HepG2 (cell line): ENCODE data around the gene RAB29. TPM values are rescaled to one million over a fixed set of nuclear protein-coding genes. Genes with fewer than 3 reads are reported as not detected.

Experiments
- CEBPG ChIP-seq: IDR thresholded peaks from 2 replicates; pipeline ENCODE4 v1.6.1; 2016
- KIAA2018 ChIP-seq: sonication (generic); formaldehyde crosslinking; IDR thresholded peaks from 2 replicates; pipeline ENCODE4 v1.5.0; 2020; ENCODE audit warnings: mild to moderate bottlenecking, missing genetic modification reagents, borderline replicate concordance
- KLF6 ChIP-seq: IDR thresholded peaks from 2 replicates; pipeline ENCODE4 v1.8.0; 2016; ENCODE audit warnings: missing biosample characterization, missing genetic modification reagents
- MED1 ChIP-seq: sonication (generic); formaldehyde crosslinking; IDR thresholded peaks from 2 replicates; pipeline ENCODE4 v1.4.0; 2020; ENCODE audit warnings: missing genetic modification reagents
- NFKBIZ ChIP-seq: IDR thresholded peaks from 2 replicates; pipeline ENCODE4 v1.6.1; 2018; ENCODE audit warnings: missing genetic modification reagents, missing compliant biosample characterization
- PHF20 ChIP-seq: sonication (generic); formaldehyde crosslinking; IDR thresholded peaks from 2 replicates; pipeline ENCODE4 v1.5.0; 2020; ENCODE audit warnings: mild to moderate bottlenecking, missing genetic modification reagents
- RXRA ChIP-seq: sonication (generic); formaldehyde crosslinking; IDR thresholded peaks from 2 replicates; pipeline ENCODE4 v1.5.1; 2020; ENCODE audit warnings: missing genetic modification reagents
- ZFAT ChIP-seq: sonication (generic); formaldehyde crosslinking; conservative IDR thresholded peaks from 2 replicates; pipeline ENCODE4 v1.8.1; 2023; ENCODE audit warnings: missing genetic modification reagents, inconsistent platforms
- ZFP36L1 ChIP-seq: sonication (generic); formaldehyde crosslinking; IDR thresholded peaks from 2 replicates; pipeline ENCODE4 v1.8.0; 2022; ENCODE audit warnings: mild to moderate bottlenecking, missing genetic modification reagents, moderate library complexity
- ZNF619 ChIP-seq: sonication (generic); formaldehyde crosslinking; IDR thresholded peaks from 2 replicates; pipeline ENCODE4 v1.4.0; 2020; ENCODE audit warnings: mild to moderate bottlenecking, missing genetic modification reagents
- ZNF670 ChIP-seq: sonication (generic); formaldehyde crosslinking; IDR thresholded peaks from 2 replicates; pipeline ENCODE4 v1.8.0; 2022; ENCODE audit warnings: mild to moderate bottlenecking, missing genetic modification reagents, borderline replicate concordance
- ZNF687 ChIP-seq: sonication (generic); formaldehyde crosslinking; IDR thresholded peaks from 2 replicates; pipeline ENCODE4 v1.5.1; 2020; ENCODE audit warnings: mild to moderate bottlenecking, missing genetic modification reagents, moderate library complexity
- polyA plus RNA-seq, 8 experiments: library from polyadenylated mRNA; depleted of rRNA in 3 of 8; stranded (reverse) in 7 of 8; unstranded in 1 of 8; fragments of >200 nt; fragmentation: Illumina TruSeq in 4 of 8; extraction: Trizol in 4 of 8; gene quantifications; 2 replicates each; pipeline versions ENCODE4 v1.2.1 to v1.2.3, GENCODE V29; 2011 to 2016; ENCODE audit warnings: low read depth in 4 of 8, missing spikeins in 1 of 8, mixed read lengths in 1 of 8; ENCODE audit not compliant: insufficient read depth in 1 of 8
- total RNA-seq, 5 experiments: library from RNA; depleted of rRNA; stranded (reverse); fragments of >200 nt; fragmentation: Illumina TruSeq; extraction: Trizol; gene quantifications; 2 replicates each; pipeline ENCODE4 v1.2.3, GENCODE V29; 2016; ENCODE audit warnings: low read depth in 1 of 5
- TF ChIP-seq, protein P1 (sequence below): IDR thresholded peaks from 2 replicates; pipeline ENCODE4 v1.6.1; 2012; ENCODE audit warnings: low read depth, low read length, improper control_type of control experiment

Gene RAB29
- total and polyA plus RNA-seq, 2 of the 13 experiments (the other 11 are each of a cell fraction or from before 2014, with no cell fraction given), result 8.7 to 10.1 TPM

- TF ChIP-seq, protein P1, sequence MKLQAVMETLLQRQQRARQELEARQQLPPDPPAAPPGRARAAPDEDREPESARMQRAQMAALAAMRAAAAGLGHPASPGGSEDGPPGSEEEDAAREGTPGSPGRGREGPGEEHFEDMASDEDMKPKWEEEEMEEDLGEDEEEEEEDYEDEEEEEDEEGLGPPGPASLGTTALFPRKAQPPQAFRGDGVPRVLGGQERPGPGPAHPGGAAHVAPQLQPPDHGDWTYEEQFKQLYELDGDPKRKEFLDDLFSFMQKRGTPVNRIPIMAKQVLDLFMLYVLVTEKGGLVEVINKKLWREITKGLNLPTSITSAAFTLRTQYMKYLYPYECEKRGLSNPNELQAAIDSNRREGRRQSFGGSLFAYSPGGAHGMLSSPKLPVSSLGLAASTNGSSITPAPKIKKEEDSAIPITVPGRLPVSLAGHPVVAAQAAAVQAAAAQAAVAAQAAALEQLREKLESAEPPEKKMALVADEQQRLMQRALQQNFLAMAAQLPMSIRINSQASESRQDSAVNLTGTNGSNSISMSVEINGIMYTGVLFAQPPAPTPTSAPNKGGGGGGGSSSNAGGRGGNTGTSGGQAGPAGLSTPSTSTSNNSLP, result 0 out of 2 replicates have a peak, but pooled peaks have one; percentile 61
- no peak for TF ChIP-seq ZNF687 (CRISPR knock-in tag)
- no peak for TF ChIP-seq ZNF670 (CRISPR knock-in tag)
- TF ChIP-seq KLF6, result no peak
- TF ChIP-seq ZFP36L1 (CRISPR knock-in tag), result no peak
- TF ChIP-seq ZFAT (CRISPR knock-in tag), result no peak
- no peak for TF ChIP-seq NFKBIZ (CRISPR knock-in tag)
- no peak for TF ChIP-seq ZNF619 (CRISPR knock-in tag)
- TF ChIP-seq CEBPG, result peak; percentile 24; the same call in 1 of the 2 replicates
- no peak for TF ChIP-seq RXRA (CRISPR knock-in tag)
- TF ChIP-seq KIAA2018 (CRISPR knock-in tag), result no peak
- TF ChIP-seq MED1 (CRISPR knock-in tag), result peak; percentile 38
- no peak for TF ChIP-seq PHF20 (CRISPR knock-in tag)
Observed at GRCh38 chr1:205726619-205727125, 48.6 kb downstream of the RAB29 start (continued).
